HG03025 (cell line): ENCODE data around the gene ERG.

Source experiments
- ATAC-seq: cut with Tn5 transposase; IDR thresholded peaks from one replicate; pipeline ENCODE4 v1.9.1; 2021; ENCODE audit warnings: mild to moderate bottlenecking, moderate library complexity; ENCODE audit not compliant: unreplicated experiment, low FRiP score

The ERG gene

DNA sequence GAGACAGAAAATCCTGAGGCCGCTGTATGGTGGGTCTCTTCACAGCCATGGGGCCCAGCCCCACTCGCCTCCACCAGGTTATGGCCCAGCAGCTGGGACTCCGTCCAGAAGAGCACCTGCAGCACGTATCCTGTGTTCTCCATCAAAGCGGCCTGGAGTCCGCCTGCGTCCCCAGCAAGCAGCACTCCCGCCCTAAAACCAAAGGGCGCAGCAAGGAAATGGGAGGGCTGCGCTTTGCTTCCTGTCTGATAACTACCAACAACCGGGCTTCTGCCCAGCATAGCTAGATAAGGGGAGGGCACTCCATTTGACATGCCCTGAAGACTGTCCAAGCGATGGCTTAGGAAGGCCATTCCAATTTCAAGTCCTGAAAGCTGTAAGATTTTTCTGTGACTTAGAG, 121.6 kb downstream of the ERG start:
- no peak for ATAC-seq

- ATAC-seq = no peak
Measured at GRCh38 chr21:38376235-38376634, 122.0 kb downstream of the ERG start.

DNA sequence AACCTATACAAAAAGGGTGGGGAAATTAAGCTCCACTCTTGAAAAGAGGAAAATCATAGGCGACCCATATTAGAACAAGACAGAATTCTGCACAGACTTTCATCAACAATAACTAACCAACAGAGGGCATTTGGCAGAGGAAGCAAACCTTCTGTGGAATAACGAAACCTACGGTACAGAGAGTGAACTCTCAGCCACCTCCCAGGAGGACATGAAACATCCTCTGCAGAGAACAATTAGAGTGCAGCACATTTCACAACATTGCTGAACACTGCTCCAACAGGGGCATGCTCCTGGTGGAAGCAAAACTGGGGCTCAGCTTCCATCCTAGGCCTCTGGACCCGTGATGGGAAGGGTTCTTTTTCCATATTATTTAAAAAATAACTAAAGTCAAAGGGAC, 130.6 kb downstream of the ERG start:
- no peak for ATAC-seq

- ATAC-seq = no peak
Measured at GRCh38 chr21:38365521-38365920, 132.8 kb downstream of the ERG start.

DNA sequence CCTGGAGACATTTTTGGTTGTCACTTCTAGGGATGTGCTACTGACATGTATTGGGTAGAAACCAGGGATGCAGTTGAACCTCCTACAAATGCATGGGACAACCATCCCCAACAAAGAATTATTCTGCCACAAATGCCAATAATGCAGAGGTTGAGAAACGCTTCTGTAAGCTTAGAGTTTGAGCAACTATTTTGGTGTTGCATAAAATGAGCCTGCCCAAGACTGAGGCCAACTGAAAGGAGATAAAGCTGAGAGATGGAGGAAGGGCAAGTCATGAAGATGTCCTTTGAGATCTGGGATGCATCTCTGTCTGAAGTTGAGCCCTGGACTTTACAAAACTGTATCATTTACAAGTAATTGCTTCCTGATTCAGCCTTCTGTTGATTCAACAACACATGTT, 134.6 kb downstream of the ERG start:
- no peak for ATAC-seq

GRCh38 chr21:38361324-38361723, 137.0 kb downstream of the ERG start:
- no peak for ATAC-seq

DNA sequence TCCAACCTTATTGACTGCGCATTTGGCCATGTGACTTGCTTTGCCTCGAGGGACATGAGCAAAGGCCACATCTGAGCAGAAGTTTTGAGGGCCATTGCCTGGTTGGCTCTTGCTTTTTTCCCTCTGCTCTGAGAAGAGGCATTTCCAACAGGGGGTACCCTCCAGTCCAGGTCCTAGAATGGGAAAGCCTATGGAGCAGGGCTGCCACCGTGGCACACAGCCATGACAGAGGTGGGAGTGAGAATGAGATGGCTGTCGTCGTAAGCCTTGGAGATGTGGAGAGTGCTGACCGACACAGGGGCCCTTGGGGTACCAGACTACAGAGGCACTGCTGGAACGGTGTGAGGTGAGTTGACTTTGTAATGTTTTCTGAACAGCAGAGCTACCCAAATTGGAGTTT, 138.4 kb downstream of the ERG start:
- no peak for ATAC-seq

DNA sequence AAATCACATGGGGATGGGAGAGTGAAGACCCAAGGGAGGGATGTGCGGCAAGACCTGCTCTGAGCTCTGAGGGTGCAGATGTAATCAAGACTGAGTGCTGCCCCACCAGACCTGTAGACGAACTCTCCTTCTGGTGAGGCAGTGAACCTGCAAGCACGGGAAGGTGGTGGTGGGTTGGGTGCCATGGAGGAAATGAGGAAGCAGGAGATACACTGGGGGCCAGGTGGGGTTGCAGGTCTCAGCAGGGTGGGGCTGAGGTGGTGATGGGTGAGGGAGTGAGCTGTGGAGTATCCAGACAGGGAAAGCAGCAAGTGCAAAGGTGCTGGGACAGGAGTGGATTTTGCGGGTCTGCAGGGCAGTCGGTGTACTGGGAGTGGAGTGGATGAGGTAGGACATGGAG, 139.2 kb downstream of the ERG start:
- no peak for ATAC-seq

- no peak for ATAC-seq
Measured at GRCh38 chr21:38358666-38359065, 139.6 kb downstream of the ERG start.

GRCh38 chr21:38358098-38358497, 140.2 kb downstream of the ERG start:
- no peak for ATAC-seq

DNA sequence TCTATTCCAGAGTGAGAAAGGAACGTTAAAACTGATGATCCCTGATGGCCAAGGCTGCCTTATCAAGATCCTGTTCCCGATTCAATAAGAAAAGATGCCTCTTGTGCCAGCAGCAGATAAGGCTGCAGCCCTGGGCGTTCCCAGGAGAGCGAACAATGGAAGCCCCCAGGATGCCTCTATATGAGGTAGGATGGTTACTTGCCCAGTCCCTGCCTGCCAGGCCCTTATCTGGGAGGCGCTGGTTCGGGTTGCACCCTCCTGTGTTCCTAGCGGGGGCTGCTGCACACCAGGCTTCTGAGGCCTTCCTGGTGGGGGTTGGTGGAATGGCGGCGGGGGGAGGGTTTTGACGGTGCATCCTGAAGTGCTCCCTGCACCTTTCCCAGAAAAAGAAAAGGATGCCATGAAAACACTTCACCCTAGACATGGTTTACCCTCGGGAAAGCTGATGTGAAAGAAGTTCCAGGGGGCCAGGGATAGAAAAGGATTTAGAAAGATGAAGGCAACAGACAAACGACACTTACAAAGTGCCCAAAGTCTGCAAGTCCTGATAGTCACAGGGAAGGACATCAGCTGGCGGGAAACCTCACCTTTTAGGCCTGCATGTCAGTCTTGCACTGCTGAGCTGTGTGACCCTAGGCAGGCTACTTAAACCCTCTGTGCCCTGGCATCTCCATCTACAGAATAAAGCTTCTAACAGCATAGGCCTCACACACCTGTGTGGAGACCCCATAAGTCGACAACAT, 141.2 kb downstream of the ERG start:
- no peak for ATAC-seq

DNA sequence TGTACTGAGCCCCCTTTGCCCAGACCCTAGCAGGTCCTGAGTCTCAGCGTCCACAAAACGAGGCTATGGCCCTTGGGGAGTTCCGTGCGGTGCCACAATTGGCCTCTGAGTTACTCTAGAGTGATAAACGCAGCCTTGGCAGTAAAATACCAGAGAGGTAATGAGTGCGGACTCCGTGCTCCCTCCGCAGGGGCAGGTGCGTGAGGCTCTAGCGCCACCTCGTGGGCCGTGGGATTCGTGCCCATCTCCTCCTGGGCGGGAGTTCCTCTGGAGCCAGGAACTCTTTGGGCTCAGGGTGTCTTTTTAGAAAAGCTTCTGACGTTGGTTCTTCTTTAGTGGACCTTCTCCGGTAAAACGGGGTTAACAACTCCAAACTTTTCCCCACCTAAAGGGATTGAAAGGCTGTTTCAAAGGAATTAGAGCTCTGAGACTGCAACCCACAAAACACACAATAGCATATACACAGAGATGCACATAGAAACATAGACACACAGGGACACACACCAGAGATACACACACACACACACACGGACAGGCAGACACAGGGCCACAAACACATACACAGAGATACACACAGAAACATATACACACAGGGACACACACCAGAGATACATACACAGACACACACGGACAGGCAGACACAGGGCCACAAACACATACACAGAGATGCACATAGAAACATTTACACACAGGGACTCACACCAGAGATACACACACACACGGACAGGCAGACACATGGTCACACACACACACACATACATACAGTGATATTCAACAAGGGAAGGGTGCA, 142.1 kb downstream of the ERG start:
- ATAC-seq = peak; percentile 63

DNA sequence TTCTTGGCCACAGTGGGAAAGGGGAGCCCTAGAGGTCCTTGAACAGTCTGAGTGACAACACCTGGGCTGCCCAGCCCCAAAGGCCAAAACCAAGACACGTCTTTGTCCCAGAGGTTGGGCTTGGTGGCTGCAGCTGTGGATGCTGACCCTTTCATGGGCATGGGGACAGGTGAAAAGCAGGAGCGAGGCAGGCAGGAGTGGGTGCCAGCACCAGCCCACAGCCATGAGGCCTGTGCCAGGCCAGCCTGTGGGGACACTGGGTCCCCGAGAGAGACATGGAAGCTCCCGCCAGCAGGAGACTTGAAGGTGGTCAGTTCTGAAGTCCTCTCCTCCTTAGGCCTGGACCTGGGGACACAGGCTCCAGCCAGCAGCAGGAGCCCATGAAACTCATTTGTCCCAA, 142.9 kb downstream of the ERG start:
- ATAC-seq = no peak

- ATAC-seq = no peak
Measured at GRCh38 chr21:38354746-38355145, 143.5 kb downstream of the ERG start.

GRCh38 chr21:38354231-38354630, 144.0 kb downstream of the ERG start:
- ATAC-seq = no peak

DNA sequence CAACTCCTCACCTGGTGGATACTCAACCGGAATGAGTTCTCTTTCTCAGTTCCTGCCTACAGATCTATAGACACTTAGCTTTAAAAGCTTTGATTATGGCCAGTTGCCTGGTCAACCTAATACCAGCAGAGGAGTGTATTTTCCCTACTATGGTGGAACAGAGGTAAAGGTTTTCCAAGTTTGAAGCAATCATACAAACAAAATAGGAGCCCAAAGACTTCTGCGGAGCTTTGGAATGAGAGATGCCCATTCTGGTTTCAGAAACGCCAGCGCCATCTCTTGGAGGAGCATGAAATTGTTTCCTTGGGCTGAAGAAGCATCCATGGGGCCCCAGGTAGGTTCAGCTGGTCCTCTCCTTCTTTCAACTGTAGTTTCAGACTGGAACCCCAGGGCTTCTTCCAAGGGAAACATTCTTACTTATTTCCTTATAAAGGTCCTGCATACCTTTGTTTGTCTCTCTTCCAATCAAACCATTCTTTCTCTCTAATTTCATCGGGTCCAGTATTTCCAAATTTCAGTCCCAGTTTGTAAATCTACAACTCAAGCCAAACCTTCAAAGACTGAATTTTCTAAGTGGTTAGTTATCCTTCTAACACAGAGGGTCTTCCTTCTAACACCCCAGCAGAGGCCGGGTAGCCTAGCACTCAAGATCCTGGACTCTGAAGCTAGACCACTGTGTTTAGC, 145.6 kb downstream of the ERG start:
- ATAC-seq = no peak

GRCh38 chr21:38351961-38352521, 146.2 kb downstream of the ERG start:
- no peak for ATAC-seq

DNA sequence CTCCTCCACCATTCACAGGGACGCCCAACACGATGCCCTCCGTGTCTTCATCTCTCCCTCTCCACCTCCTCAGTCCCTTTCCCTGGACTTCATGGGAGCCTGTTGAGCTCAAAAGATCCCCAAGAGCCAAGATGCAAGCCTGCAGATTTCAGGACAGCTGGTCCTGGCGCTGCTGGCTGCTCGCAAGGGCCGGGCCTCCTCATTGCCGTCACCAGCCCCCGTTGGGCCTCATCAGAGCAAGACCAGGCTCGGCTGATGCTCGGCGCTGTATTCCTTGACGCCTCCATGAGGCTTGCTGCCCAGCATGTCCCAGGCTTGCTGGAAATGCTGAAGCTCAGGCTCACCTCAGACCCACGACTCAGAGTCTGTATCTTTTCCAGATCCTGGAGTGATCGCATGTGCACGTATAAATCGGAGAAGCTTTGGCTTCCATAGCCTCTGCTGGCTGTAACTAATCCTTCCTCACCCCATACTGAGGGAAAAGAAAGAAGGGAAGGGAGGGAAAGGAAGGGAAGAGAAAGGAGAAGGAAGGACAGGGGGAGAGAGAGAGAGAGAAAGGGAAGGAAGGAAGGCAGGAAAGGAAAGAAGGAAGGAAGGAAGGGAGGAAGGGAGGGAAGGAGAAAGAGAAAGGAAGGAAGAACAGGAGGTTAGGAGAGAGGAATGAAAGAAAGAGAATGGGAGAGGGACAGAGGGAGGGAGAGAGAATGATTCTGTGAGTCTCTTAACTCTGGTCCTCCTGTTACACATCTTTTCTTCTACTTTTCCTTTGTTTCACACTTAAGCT, 146.9 kb downstream of the ERG start:
- no peak for ATAC-seq

DNA sequence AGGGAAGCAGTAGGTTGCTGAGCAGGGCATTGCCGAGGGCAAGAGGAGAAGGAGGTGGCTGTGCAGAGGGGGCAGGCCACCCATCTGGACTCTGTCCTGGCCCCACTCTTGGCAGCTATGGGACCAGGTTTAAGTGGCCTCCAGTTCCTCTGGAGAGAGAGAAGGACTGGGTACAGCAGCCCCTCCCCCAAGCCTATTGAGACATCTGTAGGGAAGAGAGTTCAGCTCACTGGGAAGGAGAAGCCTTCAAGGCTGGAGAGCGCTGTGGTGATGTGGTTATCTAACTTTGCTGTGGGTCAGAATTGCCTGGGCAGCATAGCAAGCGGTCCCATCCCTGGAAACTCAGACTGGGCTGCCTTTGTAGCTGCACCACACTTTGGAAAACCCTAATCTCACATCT, 147.6 kb downstream of the ERG start:
- ATAC-seq = no peak

DNA sequence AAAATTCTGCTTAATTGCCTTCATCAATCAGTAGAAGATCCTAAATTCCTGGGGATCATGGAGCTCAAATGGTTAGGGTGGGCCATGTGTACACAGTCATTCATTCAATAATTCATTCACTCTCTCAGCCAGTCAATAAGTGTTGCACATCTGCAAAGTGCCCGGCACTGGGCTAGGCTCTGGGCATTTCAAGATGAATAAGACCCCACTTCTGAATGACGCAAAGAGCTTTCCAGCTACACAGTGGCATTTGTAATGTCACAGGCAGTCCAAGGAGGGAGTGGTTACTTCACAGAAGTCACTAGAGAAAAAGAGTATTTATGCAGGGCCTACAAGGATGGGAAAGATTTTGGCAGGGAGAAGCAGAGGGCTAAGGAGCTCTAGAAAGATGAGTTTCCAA, 148.3 kb downstream of the ERG start:
- no peak for ATAC-seq
